Myometrial cell (primary cell): ENCODE results near the gene PRR20D. TPM values are rescaled to one million over a fixed set of nuclear protein-coding genes. Genes with fewer than 3 reads are reported as not detected.

Experiments
- total RNA-seq: library from RNA; depleted of rRNA; stranded (reverse); fragments of >200 nt; gene quantifications from 2 replicates; pipeline ENCODE4 v1.2.3, GENCODE V29; 2015

The PRR20D gene
- not detected in 2 replicates for total RNA-seq

DNA sequence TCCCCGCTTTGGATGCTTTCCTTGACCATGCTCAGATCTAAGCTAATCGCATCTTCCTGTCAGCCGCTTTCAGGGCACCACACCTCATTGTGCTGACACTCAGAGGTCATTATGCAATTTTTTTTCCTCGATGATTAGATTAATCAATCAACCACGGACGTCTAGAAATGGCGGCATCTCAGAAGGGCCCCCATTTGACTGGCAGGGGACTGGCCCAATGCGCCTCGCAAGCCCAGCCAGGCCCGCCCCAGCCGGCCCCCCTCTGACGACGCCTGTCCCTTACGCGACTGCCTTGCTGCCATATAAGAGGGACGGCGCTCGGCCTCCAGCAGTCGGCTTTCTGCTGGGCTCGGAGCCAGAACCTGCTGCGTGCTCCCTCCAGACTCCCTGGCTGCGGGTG, at the start of gene PRR20D:
TSS of gene PRR20D (plus strand) at position 301 of the 400 bp plus-strand sequence. CDS start 387 bp downstream, outside the sequence.

DNA sequence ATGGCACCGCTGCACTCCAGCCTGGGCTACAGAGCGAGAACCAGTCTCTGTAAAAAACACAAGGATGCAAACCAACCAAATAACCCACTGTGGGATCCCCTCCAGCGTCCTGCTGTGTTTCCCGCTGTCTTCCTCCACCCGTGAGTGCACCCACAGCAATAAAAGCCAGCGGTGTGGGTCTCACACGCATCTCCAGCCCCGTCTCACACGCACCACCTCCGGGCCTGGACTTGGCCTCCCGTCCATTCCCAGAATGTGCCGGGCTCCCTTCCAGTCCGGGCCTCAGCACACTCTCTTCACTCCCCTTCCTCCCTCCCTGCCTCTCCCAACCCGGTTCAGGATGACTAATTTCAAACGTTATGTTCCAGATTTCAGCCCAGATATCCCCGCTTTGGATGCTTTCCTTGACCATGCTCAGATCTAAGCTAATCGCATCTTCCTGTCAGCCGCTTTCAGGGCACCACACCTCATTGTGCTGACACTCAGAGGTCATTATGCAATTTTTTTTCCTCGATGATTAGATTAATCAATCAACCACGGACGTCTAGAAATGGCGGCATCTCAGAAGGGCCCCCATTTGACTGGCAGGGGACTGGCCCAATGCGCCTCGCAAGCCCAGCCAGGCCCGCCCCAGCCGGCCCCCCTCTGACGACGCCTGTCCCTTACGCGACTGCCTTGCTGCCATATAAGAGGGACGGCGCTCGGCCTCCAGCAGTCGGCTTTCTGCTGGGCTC, 20.0 kb upstream of the PRR20D start, which contains the start of gene PRR20A:
TSS of gene PRR20A (plus strand) at position 684 of the 734 bp plus-strand sequence. CDS start 387 bp downstream, outside the sequence.

DNA sequence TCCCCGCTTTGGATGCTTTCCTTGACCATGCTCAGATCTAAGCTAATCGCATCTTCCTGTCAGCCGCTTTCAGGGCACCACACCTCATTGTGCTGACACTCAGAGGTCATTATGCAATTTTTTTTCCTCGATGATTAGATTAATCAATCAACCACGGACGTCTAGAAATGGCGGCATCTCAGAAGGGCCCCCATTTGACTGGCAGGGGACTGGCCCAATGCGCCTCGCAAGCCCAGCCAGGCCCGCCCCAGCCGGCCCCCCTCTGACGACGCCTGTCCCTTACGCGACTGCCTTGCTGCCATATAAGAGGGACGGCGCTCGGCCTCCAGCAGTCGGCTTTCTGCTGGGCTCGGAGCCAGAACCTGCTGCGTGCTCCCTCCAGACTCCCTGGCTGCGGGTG, 13.2 kb upstream of the PRR20D start, which contains the start of gene PRR20B:
TSS of gene PRR20B (plus strand) at position 301 of the 400 bp plus-strand sequence. CDS start 387 bp downstream, outside the sequence.

DNA sequence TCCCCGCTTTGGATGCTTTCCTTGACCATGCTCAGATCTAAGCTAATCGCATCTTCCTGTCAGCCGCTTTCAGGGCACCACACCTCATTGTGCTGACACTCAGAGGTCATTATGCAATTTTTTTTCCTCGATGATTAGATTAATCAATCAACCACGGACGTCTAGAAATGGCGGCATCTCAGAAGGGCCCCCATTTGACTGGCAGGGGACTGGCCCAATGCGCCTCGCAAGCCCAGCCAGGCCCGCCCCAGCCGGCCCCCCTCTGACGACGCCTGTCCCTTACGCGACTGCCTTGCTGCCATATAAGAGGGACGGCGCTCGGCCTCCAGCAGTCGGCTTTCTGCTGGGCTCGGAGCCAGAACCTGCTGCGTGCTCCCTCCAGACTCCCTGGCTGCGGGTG, 6.7 kb upstream of the PRR20D start, which contains the start of gene PRR20C:
TSS of gene PRR20C (plus strand) at position 301 of the 400 bp plus-strand sequence. CDS start 387 bp downstream, outside the sequence.

DNA sequence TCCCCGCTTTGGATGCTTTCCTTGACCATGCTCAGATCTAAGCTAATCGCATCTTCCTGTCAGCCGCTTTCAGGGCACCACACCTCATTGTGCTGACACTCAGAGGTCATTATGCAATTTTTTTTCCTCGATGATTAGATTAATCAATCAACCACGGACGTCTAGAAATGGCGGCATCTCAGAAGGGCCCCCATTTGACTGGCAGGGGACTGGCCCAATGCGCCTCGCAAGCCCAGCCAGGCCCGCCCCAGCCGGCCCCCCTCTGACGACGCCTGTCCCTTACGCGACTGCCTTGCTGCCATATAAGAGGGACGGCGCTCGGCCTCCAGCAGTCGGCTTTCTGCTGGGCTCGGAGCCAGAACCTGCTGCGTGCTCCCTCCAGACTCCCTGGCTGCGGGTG, 6.5 kb downstream of the PRR20D start, which contains the start of gene PRR20E:
TSS of gene PRR20E (plus strand) at position 301 of the 400 bp plus-strand sequence. CDS start 387 bp downstream, outside the sequence.

Other genes starting within 250 kb of the PRR20D start
- not detected in 2 replicates for gene PRR20A, start 19.7 kb upstream of the PRR20D start, total RNA-seq
- gene PRR20B, start 13.1 kb upstream of the PRR20D start, total RNA-seq, result not detected in 2 replicates
- not detected in 2 replicates for gene PRR20C, start 6.6 kb upstream of the PRR20D start, total RNA-seq
- not detected in 2 replicates for gene PRR20E, start 6.6 kb downstream of the PRR20D start, total RNA-seq